ENCODE results near the gene KIAA0232. TPM values are rescaled to one million over a fixed set of nuclear protein-coding genes. Genes with fewer than 3 reads are reported as not detected.
"Not testable (repeated sequence)": the region's sequence is repeated elsewhere in the genome, so short reads cannot be mapped to it uniquely, and the experiment has no call there.

The KIAA0232 gene
- total RNA-seq, 1 experiment from 2014 or later: 5.5 TPM

DNA sequence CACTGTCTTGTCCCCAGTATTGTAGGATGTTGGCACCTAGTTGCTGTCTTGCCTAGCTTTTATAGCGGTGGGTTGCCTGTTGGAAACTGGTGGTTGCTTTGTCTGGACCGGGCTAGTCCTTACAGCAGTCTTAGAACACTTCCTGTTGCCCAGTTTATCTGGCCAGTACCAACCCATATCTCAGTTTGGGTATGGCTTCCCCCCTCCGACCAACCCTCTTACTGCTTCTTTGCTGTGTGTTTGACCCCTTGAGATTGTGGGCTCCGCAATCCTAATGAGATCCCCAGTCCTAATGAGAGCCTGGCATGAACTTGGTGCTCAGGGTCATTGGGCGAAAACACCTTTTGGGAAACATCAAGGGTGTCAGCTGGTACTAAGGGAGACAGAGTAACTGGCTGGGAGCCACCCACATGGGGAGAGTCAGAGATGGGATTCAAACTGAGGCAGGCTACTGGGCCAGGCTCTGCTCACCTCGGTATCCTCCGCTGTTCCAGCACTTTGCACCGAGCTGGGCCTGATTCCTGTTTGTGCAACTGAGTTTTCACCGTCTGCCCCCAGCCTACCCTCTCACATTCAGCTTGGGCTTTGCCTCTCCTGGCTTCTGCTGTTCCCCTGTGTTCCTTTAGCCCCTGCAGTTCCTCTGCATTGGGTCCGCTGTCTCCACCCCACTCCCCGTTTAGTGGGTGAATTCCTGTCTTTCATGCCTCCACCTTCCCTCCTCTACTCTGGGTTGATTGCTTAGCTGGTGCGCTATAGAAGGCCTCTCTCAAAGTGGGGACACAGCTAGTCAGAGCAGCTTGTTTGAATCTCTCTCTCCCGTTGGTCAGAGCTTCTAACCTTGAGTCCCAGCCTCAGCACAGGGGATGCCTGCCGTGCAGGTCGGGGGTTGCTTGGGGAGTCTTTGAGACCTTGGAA, 128.7 kb downstream of the KIAA0232 start:
- H3K9me3 ChIP-seq (ENCODE audit: low read length): no peaks in the 10 kb centered on the region
- peaks cover 24% of the 10 kb centered on the region for H3K79me2 ChIP-seq (ENCODE audit: low read length)
- peak overlapping the region; percentile 100 for H3K4me2 ChIP-seq (ENCODE audit: low read length)
- H4K20me1 ChIP-seq (ENCODE audit: low read length): no peaks in the 10 kb centered on the region
- ChIA-PET CTCF (no interaction called here), POLR2A (ENCODE audit: unreplicated experiment) (interaction anchor here (0.6 to 0.7 kb wide), 2 partner anchors 76 to 1960 kb away, joined by 3 to 4 read pairs; no protein-coding TSS in a partner anchor)
- ATAC-seq (no peak), DNase-seq (no peak)
- H3K4me3 ChIP-seq (ENCODE audit: low read length): peak overlapping the region; percentile 78
- no peak overlapping the region for H3K9ac ChIP-seq (ENCODE audit: low read length)
- no peaks in the 10 kb centered on the region for H3K27me3 ChIP-seq (ENCODE audit: low read length)
- peaks cover 8% of the 10 kb centered on the region for H3K4me1 ChIP-seq (ENCODE audit: insufficient read depth, low read length)
- no peaks in the 10 kb centered on the region for H3K36me3 ChIP-seq (ENCODE audit: low read depth, low read length)
- BruUV-seq (replicated peaks): TSS peak; percentile 39
- no peak overlapping the region for H3K27ac ChIP-seq (ENCODE audit: low read length)
- no peaks in the 10 kb centered on the region for H3F3A ChIP-seq (ENCODE audit: low read length, unreplicated experiment)
- H2AFZ ChIP-seq (ENCODE audit: low read length): no peak overlapping the region
- intact Hi-C loops (cut with micrococcal nuclease): no loop called here
- no peaks in the 10 kb centered on the region for H3K9me2 ChIP-seq (replicated peaks; ENCODE audit: low read length)
- TF ChIP-seq EZH2 (IDR thresholded peaks at IDR 0.05; ENCODE audit: low read length, unreplicated experiment) (no peak), CTCF (conservative IDR thresholded peaks at IDR 0.05; ENCODE audit: low read depth, low read length) (no peak; the same call in 1 of the 2 replicates), EZH2phosphoT487 (IDR thresholded peaks at IDR 0.05; ENCODE audit: borderline replicate concordance, low read length) (no peak)

DNA sequence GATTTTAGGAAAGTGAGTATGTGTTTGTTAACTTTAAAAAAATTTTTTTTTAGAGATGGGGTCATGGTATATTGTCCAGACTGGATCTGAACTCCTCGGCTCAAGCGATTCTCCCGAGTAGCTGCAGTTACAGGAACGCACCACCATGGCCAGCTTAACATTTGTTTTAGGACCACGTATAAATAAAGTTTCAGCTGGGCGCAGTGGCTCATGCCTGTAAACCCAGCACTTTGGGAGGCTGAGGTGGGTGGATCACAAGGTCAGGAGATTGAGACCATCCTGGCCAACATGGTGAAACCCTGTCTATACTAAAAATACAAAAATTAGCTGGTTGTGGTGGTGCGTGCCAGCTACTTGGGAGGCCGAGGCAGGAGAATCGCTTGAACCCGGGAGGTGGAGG, 129.4 kb downstream of the KIAA0232 start:
- H4K20me1 ChIP-seq (ENCODE audit: low read length); H2AFZ ChIP-seq (ENCODE audit: low read length); intact Hi-C loops (cut with micrococcal nuclease); H3F3A ChIP-seq (ENCODE audit: low read length, unreplicated experiment); H3K4me1 ChIP-seq (ENCODE audit: insufficient read depth, low read length); DNase-seq; CTCF ChIA-PET; H3K36me3 ChIP-seq (ENCODE audit: low read depth, low read length); H3K4me3 ChIP-seq (ENCODE audit: low read length); H3K27ac ChIP-seq (ENCODE audit: low read length); H3K9me2 ChIP-seq (replicated peaks; ENCODE audit: low read length); ATAC-seq; BruUV-seq (replicated peaks); H3K9ac ChIP-seq (ENCODE audit: low read length); H3K27me3 ChIP-seq (ENCODE audit: low read length); H3K9me3 ChIP-seq (ENCODE audit: low read length); H3K4me2 ChIP-seq (ENCODE audit: low read length): not testable (repeated sequence)
- POLR2A ChIA-PET (ENCODE audit: unreplicated experiment): interaction anchor here (0.6 to 0.7 kb wide), 2 partner anchors 120 to 1960 kb away, joined by 4 to 14 read pairs; no protein-coding TSS in a partner anchor
- peaks cover 24% of the 10 kb centered on the region for H3K79me2 ChIP-seq (ENCODE audit: low read length)

GRCh38 chr4:6912441-6912840, 129.9 kb downstream of the KIAA0232 start:
- Histone ChIP-seq H3K9ac (ENCODE audit: low read length) (no peak overlapping the region), H3K27ac (ENCODE audit: low read length) (no peak overlapping the region), H3K9me3 (ENCODE audit: low read length) (no peaks in the 10 kb centered on the region), H3F3A (ENCODE audit: low read length, unreplicated experiment) (no peaks in the 10 kb centered on the region), H3K9me2 (replicated peaks; ENCODE audit: low read length) (no peaks in the 10 kb centered on the region), H3K79me2 (ENCODE audit: low read length) (peaks cover 24% of the 10 kb centered on the region), H2AFZ (ENCODE audit: low read length) (no peak overlapping the region), H3K4me2 (ENCODE audit: low read length) (no peak overlapping the region), H3K36me3 (ENCODE audit: low read depth, low read length) (no peaks in the 10 kb centered on the region), H3K27me3 (ENCODE audit: low read length) (no peaks in the 10 kb centered on the region), H4K20me1 (ENCODE audit: low read length) (no peaks in the 10 kb centered on the region), H3K4me1 (ENCODE audit: insufficient read depth, low read length) (peaks cover 8% of the 10 kb centered on the region), H3K4me3 (ENCODE audit: low read length) (no peak overlapping the region)
- ATAC-seq (no peak), DNase-seq (no peak)
- CTCF ChIA-PET: no interaction called here
- no TSS peak for BruUV-seq (replicated peaks)
- POLR2A ChIA-PET (ENCODE audit: unreplicated experiment): interaction anchor here (0.6 to 0.7 kb wide), 2 partner anchors 120 to 1961 kb away, joined by 4 to 14 read pairs; no protein-coding TSS in a partner anchor
- TF ChIP-seq EZH2 (IDR thresholded peaks at IDR 0.05; ENCODE audit: low read length, unreplicated experiment) (no peak), CTCF (conservative IDR thresholded peaks at IDR 0.05; ENCODE audit: low read depth, low read length) (no peak), EZH2phosphoT487 (IDR thresholded peaks at IDR 0.05; ENCODE audit: borderline replicate concordance, low read length) (no peak)
- intact Hi-C loops (cut with micrococcal nuclease): no loop called here
